Ovary (tissue), 9 donors: Measurements from ENCODE around the gene IFT25. TPM values are rescaled to one million over a fixed set of nuclear protein-coding genes. Genes with fewer than 3 reads are reported as not detected.
A peak's percentile ranks its signal among the peaks of the same experiment; 100 is the strongest.

Experiments used
- DNase-seq, 5 donors: peaks; one replicate each; pipeline ENCODE4 v3.0.0-alpha.2; 2019 to 2020
- H3K27ac ChIP-seq, 2 donors: fragments of 200-600 bp; one replicate each; pipeline versions ENCODE4 v1.5.1 to v1.8.0; 2019 to 2022
- H3K27me3 ChIP-seq: fragments of 200-600 bp; one replicate; pipeline ENCODE4 v1.8.0; 2022
- H3K36me3 ChIP-seq: fragments of 200-600 bp; sonication (generic); one replicate; pipeline ENCODE4 v1.5.1; 2019
- H3K4me1 ChIP-seq: one replicate; pipeline ENCODE4 v1.8.1; 2013; ENCODE audit warnings: mild to moderate bottlenecking, moderate library complexity; ENCODE audit not compliant: insufficient read depth
- H3K4me3 ChIP-seq: fragments of 200-600 bp; sonication (generic); one replicate; pipeline ENCODE4 v1.5.1; 2017
- H3K9me3 ChIP-seq, 2 donors: fragments of 200-600 bp in 1 of 2; sonication (generic) in 1 of 2; one replicate each; pipeline versions ENCODE4 v1.5.1 to v1.8.1; 2013 to 2019; ENCODE audit warnings: mild to moderate bottlenecking in 1 of 2, moderate library complexity in 1 of 2
- EP300 ChIP-seq: sonication (generic); formaldehyde crosslinking; IDR thresholded peaks from one replicate; pipeline ENCODE4 v1.6.1; 2017; ENCODE audit warnings: antibody characterized with exemption
- POLR2A ChIP-seq: fragments of 450-650 bp; IDR thresholded peaks from one replicate; pipeline ENCODE4 v1.6.1; 2017; ENCODE audit warnings: antibody characterized with exemption, mild to moderate bottlenecking, moderate library complexity
- WGBS, 3 donors: extraction: QIAGEN DNeasy Blood & Tissue Kit in 1 of 3; methylation state at CpG; one replicate each; pipeline versions ENCODE4 v1.1.5 to v1.1.7; 2013 to 2017; 5-methylcytosine and 5-hydroxymethylcytosine counted together
- intact Hi-C, 4 donors: fragments of 100-400 bp; cut with DNase I; formaldehyde crosslinking; loops; one replicate each; pipeline versions ENCODE4 v1.11.0 to v1.15.1; 2022 to 2023
- polyA plus RNA-seq, 2 donors: library from polyadenylated mRNA; stranded (reverse); fragments of 200-250 nt in 1 of 2; fragments of 350-450 nt in 1 of 2; fragmentation: Illumina TruSeq in 1 of 2; extraction: RNeasy Lipid Tissue Mini Kit (QIAGEN cat#74804) in 1 of 2; gene quantifications; one replicate each; pipeline ENCODE4 v1.2.3, GENCODE V29; 2013 to 2014
- total RNA-seq, 7 donors: library from RNA; depleted of rRNA in 2 of 7; stranded (reverse); fragments of >200 nt in 2 of 7; fragmentation: NEBNext Ultra II Directional in 3 of 7; extraction: Animal tissue kit (Norgen Biotek cat#: 25700) in 3 of 7; gene quantifications; one replicate each; pipeline versions ENCODE4 v1.1.0 to v1.2.4, GENCODE V29; 2016 to 2023
- TF ChIP-seq, protein P1 (sequence below), 3 donors: fragments of 450-650 bp in 2 of 3; fragments of 200-600 bp in 1 of 3; IDR thresholded peaks; one replicate each; pipeline versions ENCODE4 v1.5.1 to v1.8.0; 2016 to 2022; ENCODE audit warnings: antibody characterized with exemption in 3 of 3, mild to moderate bottlenecking in 1 of 3
- donor health status: DM: no; HTN: no; CAD: no; lungs with moderate emphysema.
- donor health status: DM: no; HTN: no; CAD: no.
- donor health status: Bipolar disorder and iron deficiency.
- donor health status: DM: yes; HTN: yes; CAD: no.
- donor health status: DM: no; HTN: no; CAD: no.
- donor health status: DM: yes; HTN: yes; CAD: no.

The IFT25 gene
- total and polyA plus RNA-seq, 9 donors = 24.2 to 39.4 (median 28.5) TPM

DNA sequence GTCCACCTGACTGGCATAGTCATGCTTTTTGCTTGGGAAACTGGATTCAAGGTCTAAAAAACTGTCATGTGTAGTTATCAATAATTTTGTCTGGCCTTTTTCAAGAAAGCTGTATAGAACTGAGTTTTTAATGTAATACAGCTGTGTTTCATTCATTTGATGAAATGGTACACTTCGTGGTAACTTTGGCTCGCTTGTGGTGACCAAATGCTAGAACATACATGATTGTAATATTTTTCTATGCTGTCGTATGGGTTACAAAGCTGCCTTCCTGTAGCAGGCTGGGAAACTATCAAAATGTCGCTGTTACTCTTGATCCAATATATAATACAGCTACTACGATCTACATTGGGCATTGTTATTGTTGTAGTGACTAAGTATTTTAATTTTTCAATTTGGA is 2.8 kb upstream of the IFT25 start:
- H3K4me3 ChIP-seq = no peak overlapping the region
- intact Hi-C loops = loop anchor here in 3 of 4 donors (5.0 kb wide), 2 partner anchors 51 to 61 kb away; partner anchors contain the start of gene YIPF1 (in 2 of the 3)
- no peak overlapping the region for H3K27ac ChIP-seq
- no peak for DNase-seq
- no peaks in the 10 kb centered on the region for H3K27me3 ChIP-seq
- WGBS, 3 donors = 86 to 89% (median 88%) methylated on average over 5 of the region's 5 CpGs
- H3K36me3 ChIP-seq = no peaks in the 10 kb centered on the region
- no peaks in the 10 kb centered on the region for H3K9me3 ChIP-seq
- TF ChIP-seq, protein P1, sequence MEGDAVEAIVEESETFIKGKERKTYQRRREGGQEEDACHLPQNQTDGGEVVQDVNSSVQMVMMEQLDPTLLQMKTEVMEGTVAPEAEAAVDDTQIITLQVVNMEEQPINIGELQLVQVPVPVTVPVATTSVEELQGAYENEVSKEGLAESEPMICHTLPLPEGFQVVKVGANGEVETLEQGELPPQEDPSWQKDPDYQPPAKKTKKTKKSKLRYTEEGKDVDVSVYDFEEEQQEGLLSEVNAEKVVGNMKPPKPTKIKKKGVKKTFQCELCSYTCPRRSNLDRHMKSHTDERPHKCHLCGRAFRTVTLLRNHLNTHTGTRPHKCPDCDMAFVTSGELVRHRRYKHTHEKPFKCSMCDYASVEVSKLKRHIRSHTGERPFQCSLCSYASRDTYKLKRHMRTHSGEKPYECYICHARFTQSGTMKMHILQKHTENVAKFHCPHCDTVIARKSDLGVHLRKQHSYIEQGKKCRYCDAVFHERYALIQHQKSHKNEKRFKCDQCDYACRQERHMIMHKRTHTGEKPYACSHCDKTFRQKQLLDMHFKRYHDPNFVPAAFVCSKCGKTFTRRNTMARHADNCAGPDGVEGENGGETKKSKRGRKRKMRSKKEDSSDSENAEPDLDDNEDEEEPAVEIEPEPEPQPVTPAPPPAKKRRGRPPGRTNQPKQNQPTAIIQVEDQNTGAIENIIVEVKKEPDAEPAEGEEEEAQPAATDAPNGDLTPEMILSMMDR (IDR thresholded peaks at IDR 0.05) = no peak
- TF ChIP-seq POLR2A (no peak), EP300 (no peak)
- H3K4me1 ChIP-seq = peaks cover 11% of the 10 kb centered on the region

GRCh38 chr1:53947172-53947907 is 1.8 kb upstream of the IFT25 start:
- H3K27ac ChIP-seq = peak overlapping the region; percentile 88 to 89
- TF ChIP-seq, protein P1 (IDR thresholded peaks at IDR 0.05) = no peak
- TF ChIP-seq POLR2A = no peak
- TF ChIP-seq EP300 = no peak
- peak overlapping the region; percentile 84 for H3K4me3 ChIP-seq
- H3K36me3 ChIP-seq = no peaks in the 10 kb centered on the region
- H3K27me3 ChIP-seq = no peaks in the 10 kb centered on the region
- H3K4me1 ChIP-seq = peaks cover 11% of the 10 kb centered on the region
- DNase-seq = peak in 4 of 5 donors; percentile 20 to 37 (median 25)
- intact Hi-C loops = loop anchor here in 3 of 4 donors (5.0 kb wide), 2 partner anchors 50 to 60 kb away; partner anchors contain the start of gene YIPF1 (in 2 of the 3)
- WGBS, 3 donors = 34 to 36% (median 34%) methylated on average over 6 of the region's 6 CpGs
- H3K9me3 ChIP-seq = no peaks in the 10 kb centered on the region

- H3K27ac ChIP-seq = peak within 1 kb of the TSS; percentile 88 to 89
- intact Hi-C loops = loop anchor here in 3 of 4 donors (5.0 kb wide), 2 partner anchors 49 to 59 kb away; partner anchors contain the start of gene YIPF1 (in 2 of the 3)
- no peaks in the 10 kb centered on the region for H3K36me3 ChIP-seq
- peaks cover 11% of the 10 kb centered on the region for H3K4me1 ChIP-seq
- no peaks in the 10 kb centered on the region for H3K9me3 ChIP-seq
- TF ChIP-seq EP300 (no peak), POLR2A (no peak)
- TF ChIP-seq, protein P1 (IDR thresholded peaks at IDR 0.05) = peak in 1 of 3 donors; percentile 14
- WGBS, 3 donors = 1 to 2% (median 1%) methylated on average over 51 to 58 of the region's 58 CpGs
- no peaks in the 10 kb centered on the region for H3K27me3 ChIP-seq
- no peak for DNase-seq
- peak within 1 kb of the TSS; percentile 84 for H3K4me3 ChIP-seq
Observed at GRCh38 chr1:53946252-53947171, 1.0 kb upstream of the IFT25 start, which contains the start of gene LRRC42. LRRC42 (plus strand) TSS chr1:53946350; CDS start chr1:53952000, 5,650 bp downstream.

- intact Hi-C loops = loop anchor here in 3 of 4 donors (5.0 kb wide), 2 partner anchors 48 to 58 kb away; partner anchors contain the start of gene YIPF1 (in 2 of the 3)
- peaks cover 11% of the 10 kb centered on the region for H3K4me1 ChIP-seq
Observed at GRCh38 chr1:53945183-53945432, 391 bp downstream of the IFT25 start.

More at GRCh38 chr1:53945183-53945432, 391 bp downstream of the IFT25 start:
- Histone ChIP-seq H3K9me3 (no peaks in the 10 kb centered on the region), H3K27me3 (no peaks in the 10 kb centered on the region), H3K36me3 (no peaks in the 10 kb centered on the region), H3K4me3 (peak overlapping the region; percentile 84), H3K27ac (peak overlapping the region; percentile 74 to 89)
- 0 to 1% (median 0%) methylated on average over 16 of the region's 16 CpGs for WGBS, 3 donors
- no peak for DNase-seq
- TF ChIP-seq POLR2A (no peak), EP300 (no peak)
- TF ChIP-seq, protein P1 (IDR thresholded peaks at IDR 0.05) = no peak
